Neural cell (in vitro differentiated cells): ENCODE results near the gene TAPBP. TPM values are rescaled to one million over a fixed set of nuclear protein-coding genes. Genes with fewer than 3 reads are reported as not detected.
A peak's percentile ranks its signal among the peaks of the same experiment; 100 is the strongest.

Experiments
- H2AFZ ChIP-seq: fragments of 200-600, 300-800 bp; sonication (generic), shearing (Covaris generic); 2 replicates; pipeline ENCODE4 v1.6.0; 2014; ENCODE audit warnings: low read depth, mild to moderate bottlenecking, antibody characterized with exemption, low read length, moderate library complexity
- H3F3A ChIP-seq: fragments of 200-600 bp; shearing (Covaris generic); 2 replicates; pipeline ENCODE4 v1.6.1; 2016; ENCODE audit warnings: mild to moderate bottlenecking, moderate library complexity, mixed read lengths, antibody characterized with exemption, low read length; ENCODE audit not compliant: insufficient read depth, poor library complexity, severe bottlenecking
- H3K27ac ChIP-seq: fragments of 200-600, 300-800 bp; sonication (generic), shearing (Covaris generic); 2 replicates; pipeline ENCODE4 v1.5.1; 2014; ENCODE audit warnings: mild to moderate bottlenecking, low read length, moderate library complexity
- H3K27me3 ChIP-seq: fragments of 300-800, 200-600 bp; sonication (generic), shearing (Covaris generic); 2 replicates; pipeline ENCODE4 v1.6.0; 2014; ENCODE audit warnings: mild to moderate bottlenecking, low read depth, low read length, moderate library complexity; ENCODE audit not compliant: insufficient read depth
- H3K36me3 ChIP-seq: fragments of 300-800, 200-600 bp; sonication (generic), shearing (Covaris generic); 2 replicates; pipeline ENCODE4 v1.5.1; 2014; ENCODE audit warnings: mild to moderate bottlenecking, antibody characterized with exemption, low read length, moderate library complexity; ENCODE audit not compliant: insufficient read depth
- H3K4me2 ChIP-seq: fragments of 300-800, 200-600 bp; sonication (generic), shearing (Covaris generic); 2 replicates; pipeline ENCODE4 v1.6.0; 2014; ENCODE audit warnings: mild to moderate bottlenecking, low read length
- H3K4me3 ChIP-seq: fragments of 300-800, 200-600 bp; sonication (generic), shearing (Covaris generic); 2 replicates; pipeline ENCODE4 v1.5.1; 2014; ENCODE audit warnings: mild to moderate bottlenecking, low read length, moderate library complexity
- H3K79me2 ChIP-seq: fragments of 200-600 bp; shearing (Covaris generic); replicated peaks from 2 replicates; pipeline ENCODE4 v1.6.0; 2014; ENCODE audit warnings: mild to moderate bottlenecking, low read length, moderate library complexity; ENCODE audit not compliant: insufficient read depth
- H3K9ac ChIP-seq: fragments of 300-800, 200-600 bp; sonication (generic), shearing (Covaris generic); 2 replicates; pipeline ENCODE4 v1.6.1; 2016; ENCODE audit warnings: mild to moderate bottlenecking, low read length, mixed read lengths
- H3K9me2 ChIP-seq: fragments of 200-600 bp; shearing (Covaris generic); 2 replicates; pipeline ENCODE4 v1.6.1; 2016; ENCODE audit warnings: mild to moderate bottlenecking, low read length, mixed read lengths; ENCODE audit not compliant: insufficient read depth
- H3K9me3 ChIP-seq: fragments of 200-600, 300-800 bp; sonication (generic), shearing (Covaris generic); 2 replicates; pipeline ENCODE4 v1.6.1; 2016; ENCODE audit warnings: mild to moderate bottlenecking, mixed run types, low read length, moderate library complexity, mixed read lengths
- H4K20me1 ChIP-seq: fragments of 200-600 bp; shearing (Covaris generic); 2 replicates; pipeline ENCODE4 v1.6.1; 2016; ENCODE audit warnings: mild to moderate bottlenecking, mixed run types; ENCODE audit not compliant: insufficient read depth
- EP300 ChIP-seq: fragments of 450-650 bp; conservative IDR thresholded peaks from 2 replicates; pipeline ENCODE4 v1.6.1; 2014; ENCODE audit warnings: antibody characterized with exemption, mild to moderate bottlenecking, moderate library complexity; ENCODE audit not compliant: poor library complexity, severe bottlenecking
- EZH2 ChIP-seq: fragments of 200-600, 300-800 bp; shearing (Covaris generic), sonication (generic); IDR thresholded peaks from 2 replicates; pipeline ENCODE4 v1.6.1; 2014; ENCODE audit warnings: antibody characterized with exemption, low read length, borderline replicate concordance, mild to moderate bottlenecking; ENCODE audit not compliant: insufficient read depth, poor library complexity, severe bottlenecking
- MXI1 ChIP-seq: fragments of 450-650 bp; conservative IDR thresholded peaks from 2 replicates; pipeline ENCODE4 v1.6.1; 2014; ENCODE audit warnings: antibody characterized with exemption, mild to moderate bottlenecking; ENCODE audit not compliant: poor library complexity, severe bottlenecking
- POLR2AphosphoS5 ChIP-seq: IDR thresholded peaks from 2 replicates; pipeline ENCODE4 v1.6.1; 2012
- RAD21 ChIP-seq: fragments of 450-650 bp; conservative IDR thresholded peaks from 2 replicates; pipeline ENCODE4 v1.6.1; 2014; ENCODE audit warnings: antibody characterized with exemption, mild to moderate bottlenecking, moderate library complexity
- SMC3 ChIP-seq: fragments of 450-650 bp; conservative IDR thresholded peaks from 2 replicates; pipeline ENCODE4 v1.6.1; 2014; ENCODE audit warnings: antibody characterized with exemption, mild to moderate bottlenecking, moderate library complexity; ENCODE audit not compliant: poor library complexity
- TAF1 ChIP-seq: IDR thresholded peaks from 2 replicates; pipeline ENCODE4 v1.6.1; 2012; ENCODE audit warnings: low read depth
- polyA plus RNA-seq: library from polyadenylated mRNA; depleted of rRNA; stranded (reverse); fragments of >200 nt; gene quantifications from 2 replicates; pipeline ENCODE4 v1.2.3, GENCODE V29; 2014
- TF ChIP-seq, protein P1 (sequence below): IDR thresholded peaks from 2 replicates; pipeline ENCODE4 v1.6.1; 2012; ENCODE audit warnings: borderline replicate concordance
- TF ChIP-seq, protein P2 (sequence below): fragments of 450-650 bp; IDR thresholded peaks from 2 replicates; pipeline ENCODE4 v1.5.1; 2014; ENCODE audit warnings: antibody characterized with exemption, mild to moderate bottlenecking, moderate library complexity; ENCODE audit not compliant: poor library complexity, severe bottlenecking

The TAPBP gene
- polyA plus RNA-seq, 1 donor from 2014 or later: 1.2 TPM

DNA sequence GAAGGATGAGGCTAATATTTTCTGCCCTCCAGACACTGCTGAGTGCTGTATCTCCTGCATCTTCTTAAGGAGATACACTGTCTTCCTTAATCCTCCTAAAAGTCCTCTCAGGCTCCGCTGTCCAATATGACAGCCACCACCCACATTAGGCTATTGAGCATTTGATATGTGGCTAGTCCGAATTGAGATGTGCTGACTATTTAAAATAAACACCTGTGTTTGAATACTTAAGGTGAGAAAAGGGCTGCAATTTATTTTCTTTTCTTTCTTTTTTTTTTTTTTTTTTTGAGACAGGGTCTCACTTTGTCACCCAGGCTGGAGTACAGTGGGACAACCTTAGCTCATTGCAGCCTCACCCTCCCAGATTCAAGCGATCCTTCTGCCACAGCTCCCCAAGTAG lies 12.0 kb downstream of the TAPBP start:
- TF ChIP-seq MXI1 (no peak), EP300 (no peak), SMC3 (no peak), TAF1 (no peak), POLR2AphosphoS5 (no peak), EZH2 (no peak), RAD21 (no peak)
- TF ChIP-seq, protein P1, sequence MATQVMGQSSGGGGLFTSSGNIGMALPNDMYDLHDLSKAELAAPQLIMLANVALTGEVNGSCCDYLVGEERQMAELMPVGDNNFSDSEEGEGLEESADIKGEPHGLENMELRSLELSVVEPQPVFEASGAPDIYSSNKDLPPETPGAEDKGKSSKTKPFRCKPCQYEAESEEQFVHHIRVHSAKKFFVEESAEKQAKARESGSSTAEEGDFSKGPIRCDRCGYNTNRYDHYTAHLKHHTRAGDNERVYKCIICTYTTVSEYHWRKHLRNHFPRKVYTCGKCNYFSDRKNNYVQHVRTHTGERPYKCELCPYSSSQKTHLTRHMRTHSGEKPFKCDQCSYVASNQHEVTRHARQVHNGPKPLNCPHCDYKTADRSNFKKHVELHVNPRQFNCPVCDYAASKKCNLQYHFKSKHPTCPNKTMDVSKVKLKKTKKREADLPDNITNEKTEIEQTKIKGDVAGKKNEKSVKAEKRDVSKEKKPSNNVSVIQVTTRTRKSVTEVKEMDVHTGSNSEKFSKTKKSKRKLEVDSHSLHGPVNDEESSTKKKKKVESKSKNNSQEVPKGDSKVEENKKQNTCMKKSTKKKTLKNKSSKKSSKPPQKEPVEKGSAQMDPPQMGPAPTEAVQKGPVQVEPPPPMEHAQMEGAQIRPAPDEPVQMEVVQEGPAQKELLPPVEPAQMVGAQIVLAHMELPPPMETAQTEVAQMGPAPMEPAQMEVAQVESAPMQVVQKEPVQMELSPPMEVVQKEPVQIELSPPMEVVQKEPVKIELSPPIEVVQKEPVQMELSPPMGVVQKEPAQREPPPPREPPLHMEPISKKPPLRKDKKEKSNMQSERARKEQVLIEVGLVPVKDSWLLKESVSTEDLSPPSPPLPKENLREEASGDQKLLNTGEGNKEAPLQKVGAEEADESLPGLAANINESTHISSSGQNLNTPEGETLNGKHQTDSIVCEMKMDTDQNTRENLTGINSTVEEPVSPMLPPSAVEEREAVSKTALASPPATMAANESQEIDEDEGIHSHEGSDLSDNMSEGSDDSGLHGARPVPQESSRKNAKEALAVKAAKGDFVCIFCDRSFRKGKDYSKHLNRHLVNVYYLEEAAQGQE: no peak
- TF ChIP-seq, protein P2, sequence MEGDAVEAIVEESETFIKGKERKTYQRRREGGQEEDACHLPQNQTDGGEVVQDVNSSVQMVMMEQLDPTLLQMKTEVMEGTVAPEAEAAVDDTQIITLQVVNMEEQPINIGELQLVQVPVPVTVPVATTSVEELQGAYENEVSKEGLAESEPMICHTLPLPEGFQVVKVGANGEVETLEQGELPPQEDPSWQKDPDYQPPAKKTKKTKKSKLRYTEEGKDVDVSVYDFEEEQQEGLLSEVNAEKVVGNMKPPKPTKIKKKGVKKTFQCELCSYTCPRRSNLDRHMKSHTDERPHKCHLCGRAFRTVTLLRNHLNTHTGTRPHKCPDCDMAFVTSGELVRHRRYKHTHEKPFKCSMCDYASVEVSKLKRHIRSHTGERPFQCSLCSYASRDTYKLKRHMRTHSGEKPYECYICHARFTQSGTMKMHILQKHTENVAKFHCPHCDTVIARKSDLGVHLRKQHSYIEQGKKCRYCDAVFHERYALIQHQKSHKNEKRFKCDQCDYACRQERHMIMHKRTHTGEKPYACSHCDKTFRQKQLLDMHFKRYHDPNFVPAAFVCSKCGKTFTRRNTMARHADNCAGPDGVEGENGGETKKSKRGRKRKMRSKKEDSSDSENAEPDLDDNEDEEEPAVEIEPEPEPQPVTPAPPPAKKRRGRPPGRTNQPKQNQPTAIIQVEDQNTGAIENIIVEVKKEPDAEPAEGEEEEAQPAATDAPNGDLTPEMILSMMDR: no peak
- Histone ChIP-seq H2AFZ (no peak overlapping the region), H3K9me3 (no peaks in the 10 kb centered on the region), H3K36me3 (no peaks in the 10 kb centered on the region), H3K4me2 (no peak overlapping the region), H4K20me1 (no peaks in the 10 kb centered on the region), H3K4me3 (no peak overlapping the region), H3K27ac (no peak overlapping the region), H3K9me2 (no peaks in the 10 kb centered on the region), H3K79me2 (peaks cover 12% of the 10 kb centered on the region), H3K27me3 (no peaks in the 10 kb centered on the region), H3F3A (no peaks in the 10 kb centered on the region), H3K9ac (no peak overlapping the region)

DNA sequence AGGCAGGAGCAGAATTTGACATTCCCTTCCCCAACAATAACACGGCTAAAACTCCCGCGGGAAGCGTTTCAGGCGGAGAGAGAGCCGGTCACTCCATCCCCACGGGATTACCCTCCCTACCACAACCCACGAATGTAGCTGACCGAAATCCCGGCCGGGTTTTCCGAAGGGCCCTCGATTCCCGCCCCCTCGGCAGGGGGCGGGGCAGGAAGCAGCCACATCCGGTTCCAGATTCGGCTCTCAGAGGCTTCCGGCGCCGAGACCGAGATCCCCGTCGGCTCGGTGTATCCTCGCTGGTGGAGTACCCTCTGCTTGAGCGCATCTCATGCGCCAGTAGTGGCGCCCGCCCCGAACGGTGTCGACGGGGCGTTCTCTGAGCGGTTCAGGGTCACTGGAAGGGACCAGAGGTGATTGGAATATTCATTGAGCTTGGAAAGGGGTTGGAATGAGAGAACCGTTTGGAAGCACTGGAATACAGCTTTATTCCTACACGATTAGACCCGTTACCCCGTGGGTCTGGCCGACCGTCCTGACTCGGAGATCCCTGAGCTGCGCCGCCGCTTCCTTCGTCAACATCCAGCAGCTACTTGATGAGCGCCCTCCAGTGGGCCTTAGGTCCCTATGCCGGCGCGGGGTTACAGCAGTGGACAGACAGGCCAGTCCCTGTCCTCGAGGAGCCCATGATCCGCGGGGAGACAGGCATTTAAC lies 14.5 kb downstream of the TAPBP start:
- H3K9ac ChIP-seq: peak overlapping the region; percentile 94
- TF ChIP-seq EP300: peak; percentile 24
- TF ChIP-seq, protein P1: peak; percentile 75
- peak; percentile 81 for TF ChIP-seq MXI1
- peak; percentile 79 for TF ChIP-seq TAF1
- peak; percentile 79 for TF ChIP-seq SMC3
- TF ChIP-seq EZH2: no peak
- TF ChIP-seq RAD21: peak; percentile 67
- TF ChIP-seq POLR2AphosphoS5: peak; percentile 94
- TF ChIP-seq, protein P2: peak; percentile 90
- peak overlapping the region; percentile 77 for H2AFZ ChIP-seq
- H3K4me2 ChIP-seq: peak overlapping the region; percentile 49
- no peaks in the 10 kb centered on the region for H3K9me3 ChIP-seq
- H3K4me3 ChIP-seq: peak overlapping the region; percentile 91
- peaks cover 12% of the 10 kb centered on the region for H3K79me2 ChIP-seq
- no peaks in the 10 kb centered on the region for H4K20me1 ChIP-seq
- H3F3A ChIP-seq: no peaks in the 10 kb centered on the region
- no peaks in the 10 kb centered on the region for H3K9me2 ChIP-seq
- H3K27ac ChIP-seq: peak overlapping the region; percentile 96
- H3K27me3 ChIP-seq: no peaks in the 10 kb centered on the region
- no peaks in the 10 kb centered on the region for H3K36me3 ChIP-seq
